ENCODE results near the gene PPIF.
A peak's percentile ranks its signal among the peaks of the same experiment; 100 is the strongest.

Gene PPIF

GRCh38 chr10:79347226-79347893 lies at the start of gene PPIF:
Gene PPIF (plus strand): TSS chr10:79347469. CDS start chr10:79347549, 80 bp downstream.
- Mint-ChIP-seq H3K4me3 (peak within 1 kb of the TSS; percentile 80), H3K27ac (ENCODE audit: low read depth) (peak within 1 kb of the TSS; percentile 91), H3K27me3 (no peaks in the 10 kb centered on the region), H3K4me1 (peaks cover 36% of the 10 kb centered on the region), H3K9me3 (no peaks in the 10 kb centered on the region), H3K36me3 (ENCODE audit: insufficient read depth) (peaks cover 19% of the 10 kb centered on the region)
- ATAC-seq (replicated peaks; ENCODE audit: extremely low read depth, poor library complexity, severe bottlenecking) (peak; percentile 86), DNase-seq (ENCODE audit: low spot score in 2 of 2) (peak; percentile 80 to 97)

GRCh38 chr10:79298403-79299244 lies 48.6 kb upstream of the PPIF start:
- peaks cover 14% of the 10 kb centered on the region for H3K4me1 Mint-ChIP-seq
- ATAC-seq (replicated peaks; ENCODE audit: extremely low read depth, poor library complexity, severe bottlenecking) (no peak), DNase-seq (ENCODE audit: low spot score in 2 of 2) (no peak)
- no peak overlapping the region for H3K27ac Mint-ChIP-seq (ENCODE audit: low read depth)
- no peaks in the 10 kb centered on the region for H3K27me3 Mint-ChIP-seq
- no peak overlapping the region for H3K4me3 Mint-ChIP-seq
- peaks cover 27% of the 10 kb centered on the region for H3K36me3 Mint-ChIP-seq (ENCODE audit: insufficient read depth)
- no peaks in the 10 kb centered on the region for H3K9me3 Mint-ChIP-seq

- Mint-ChIP-seq H3K4me1 (peaks cover 14% of the 10 kb centered on the region), H3K27ac (ENCODE audit: low read depth) (no peak overlapping the region), H3K9me3 (no peaks in the 10 kb centered on the region), H3K36me3 (ENCODE audit: insufficient read depth) (peaks cover 26% of the 10 kb centered on the region), H3K4me3 (no peak overlapping the region), H3K27me3 (no peaks in the 10 kb centered on the region)
- ATAC-seq (replicated peaks; ENCODE audit: extremely low read depth, poor library complexity, severe bottlenecking) (no peak), DNase-seq (ENCODE audit: low spot score in 2 of 2) (no peak)
Observed at GRCh38 chr10:79299397-79300241, 47.6 kb upstream of the PPIF start.

GRCh38 chr10:79300711-79301110 lies 46.6 kb upstream of the PPIF start:
- Mint-ChIP-seq H3K4me3 (no peak overlapping the region), H3K4me1 (peaks cover 7% of the 10 kb centered on the region), H3K36me3 (ENCODE audit: insufficient read depth) (peaks cover 22% of the 10 kb centered on the region), H3K27me3 (no peaks in the 10 kb centered on the region), H3K9me3 (no peaks in the 10 kb centered on the region), H3K27ac (ENCODE audit: low read depth) (no peak overlapping the region)
- no peak for ATAC-seq (replicated peaks; ENCODE audit: extremely low read depth, poor library complexity, severe bottlenecking)
- no peak for DNase-seq (ENCODE audit: low spot score in 2 of 2)

GRCh38 chr10:79301754-79302530 lies 45.3 kb upstream of the PPIF start:
- H3K4me1 Mint-ChIP-seq, result peaks cover 7% of the 10 kb centered on the region
- no peaks in the 10 kb centered on the region for H3K27me3 Mint-ChIP-seq
- no peak overlapping the region for H3K4me3 Mint-ChIP-seq
- no peak for DNase-seq (ENCODE audit: low spot score in 2 of 2)
- H3K36me3 Mint-ChIP-seq (ENCODE audit: insufficient read depth), result peaks cover 23% of the 10 kb centered on the region
- H3K9me3 Mint-ChIP-seq, result no peaks in the 10 kb centered on the region
- no peak for ATAC-seq (replicated peaks; ENCODE audit: extremely low read depth, poor library complexity, severe bottlenecking)
- H3K27ac Mint-ChIP-seq (ENCODE audit: low read depth), result no peak overlapping the region

- peaks cover 7% of the 10 kb centered on the region for H3K4me1 Mint-ChIP-seq
- no peaks in the 10 kb centered on the region for H3K27me3 Mint-ChIP-seq
- no peak overlapping the region for H3K4me3 Mint-ChIP-seq
- H3K36me3 Mint-ChIP-seq (ENCODE audit: insufficient read depth), result peaks cover 16% of the 10 kb centered on the region
- ATAC-seq (replicated peaks; ENCODE audit: extremely low read depth, poor library complexity, severe bottlenecking) (no peak), DNase-seq (ENCODE audit: low spot score in 2 of 2) (no peak)
- H3K27ac Mint-ChIP-seq (ENCODE audit: low read depth), result no peak overlapping the region
- H3K9me3 Mint-ChIP-seq, result no peaks in the 10 kb centered on the region
Observed at GRCh38 chr10:79303631-79304478, 43.4 kb upstream of the PPIF start.

- DNase-seq (ENCODE audit: low spot score in 2 of 2), result no peak
- Mint-ChIP-seq H3K27ac (ENCODE audit: low read depth) (no peak overlapping the region), H3K36me3 (ENCODE audit: insufficient read depth) (peaks cover 16% of the 10 kb centered on the region)
Observed at GRCh38 chr10:79304479-79305087, 42.7 kb upstream of the PPIF start.

GRCh38 chr10:79305515-79305914 lies 41.8 kb upstream of the PPIF start:
- Mint-ChIP-seq H3K27me3 (no peaks in the 10 kb centered on the region), H3K36me3 (ENCODE audit: insufficient read depth) (peaks cover 14% of the 10 kb centered on the region), H3K27ac (ENCODE audit: low read depth) (no peak overlapping the region), H3K4me3 (no peak overlapping the region), H3K4me1 (peaks cover 7% of the 10 kb centered on the region), H3K9me3 (no peaks in the 10 kb centered on the region)
- no peak for DNase-seq (ENCODE audit: low spot score in 2 of 2)
- no peak for ATAC-seq (replicated peaks; ENCODE audit: extremely low read depth, poor library complexity, severe bottlenecking)

More at GRCh38 chr10:79304479-79305087, 42.7 kb upstream of the PPIF start:
- Mint-ChIP-seq H3K4me1 (peaks cover 7% of the 10 kb centered on the region), H3K9me3 (no peaks in the 10 kb centered on the region), H3K27me3 (no peaks in the 10 kb centered on the region), H3K4me3 (no peak overlapping the region)
- ATAC-seq (replicated peaks; ENCODE audit: extremely low read depth, poor library complexity, severe bottlenecking), result no peak

GRCh38 chr10:79305988-79306387 lies 41.3 kb upstream of the PPIF start:
- Mint-ChIP-seq H3K27me3 (no peaks in the 10 kb centered on the region), H3K36me3 (ENCODE audit: insufficient read depth) (peaks cover 16% of the 10 kb centered on the region), H3K4me1 (peaks cover 7% of the 10 kb centered on the region), H3K27ac (ENCODE audit: low read depth) (no peak overlapping the region), H3K4me3 (no peak overlapping the region), H3K9me3 (no peaks in the 10 kb centered on the region)
- ATAC-seq (replicated peaks; ENCODE audit: extremely low read depth, poor library complexity, severe bottlenecking) (no peak), DNase-seq (ENCODE audit: low spot score in 2 of 2) (no peak)

GRCh38 chr10:79306644-79307220 lies 40.5 kb upstream of the PPIF start:
- no peak overlapping the region for H3K4me3 Mint-ChIP-seq
- no peaks in the 10 kb centered on the region for H3K9me3 Mint-ChIP-seq
- ATAC-seq (replicated peaks; ENCODE audit: extremely low read depth, poor library complexity, severe bottlenecking) (no peak), DNase-seq (ENCODE audit: low spot score in 2 of 2) (no peak)
- H3K4me1 Mint-ChIP-seq, result no peaks in the 10 kb centered on the region
- no peak overlapping the region for H3K27ac Mint-ChIP-seq (ENCODE audit: low read depth)
- H3K36me3 Mint-ChIP-seq (ENCODE audit: insufficient read depth), result peaks cover 13% of the 10 kb centered on the region
- no peaks in the 10 kb centered on the region for H3K27me3 Mint-ChIP-seq

GRCh38 chr10:79308016-79308415 lies 39.3 kb upstream of the PPIF start:
- Mint-ChIP-seq H3K36me3 (ENCODE audit: insufficient read depth) (peaks cover 13% of the 10 kb centered on the region), H3K4me1 (no peaks in the 10 kb centered on the region), H3K9me3 (no peaks in the 10 kb centered on the region), H3K27me3 (no peaks in the 10 kb centered on the region), H3K27ac (ENCODE audit: low read depth) (no peak overlapping the region), H3K4me3 (no peak overlapping the region)
- DNase-seq (ENCODE audit: low spot score in 2 of 2) (no peak), ATAC-seq (replicated peaks; ENCODE audit: extremely low read depth, poor library complexity, severe bottlenecking) (no peak)

All from central memory CD8-positive, alpha-beta T cell (primary cell).